K562 (cell line): Measurements from ENCODE around the gene RAB14. TPM values are rescaled to one million over a fixed set of nuclear protein-coding genes. Genes with fewer than 3 reads are reported as not detected.

Source experiments
- BCLAF1 ChIP-seq, 2 experiments: fragments of 450-650 bp in 1 of 2; IDR thresholded peaks; 2 replicates each; pipeline ENCODE4 v1.6.1; 2011 to 2017; ENCODE audit warnings: low read depth in 2 of 2, antibody characterized with exemption in 1 of 2, borderline replicate concordance in 1 of 2, low read length in 1 of 2, mild to moderate bottlenecking in 1 of 2, mixed read lengths in 1 of 2; ENCODE audit not compliant: control insufficient read depth in 1 of 2
- BCOR ChIP-seq: fragments of 450-650 bp; IDR thresholded peaks from 2 replicates; pipeline ENCODE4 v1.6.1; 2016
- CCNT2 ChIP-seq: IDR thresholded peaks from 2 replicates; pipeline ENCODE4 v1.6.1; 2011; ENCODE audit warnings: borderline replicate concordance, low read depth, mild to moderate bottlenecking, moderate library complexity, mixed read lengths, low read length; ENCODE audit not compliant: insufficient read length; ENCODE audit errors: extremely low read depth
- CREM ChIP-seq: IDR thresholded peaks from 2 replicates; pipeline ENCODE4 v1.6.1; 2014; ENCODE audit warnings: antibody characterized with exemption, low read depth
- DIDO1 ChIP-seq: fragments of 450-650 bp; IDR thresholded peaks from 2 replicates; pipeline ENCODE4 v1.6.1; 2016; ENCODE audit warnings: low read depth, missing biosample characterization, missing genetic modification characterization
- GABPB1 ChIP-seq: sonication (generic); formaldehyde crosslinking; IDR thresholded peaks from 2 replicates; pipeline ENCODE4 v1.8.0; 2022; ENCODE audit warnings: mild to moderate bottlenecking, missing genetic modification reagents
- RB1 ChIP-seq: fragments of 450-650 bp; IDR thresholded peaks from 2 replicates; pipeline ENCODE4 v1.6.1; 2017; ENCODE audit warnings: low read depth, mild to moderate bottlenecking
- SRF ChIP-seq, 2 experiments: fragments of 250-450, 450-650 bp in 1 of 2; sonication (Bioruptor Pico) in 1 of 2; sonication (generic) in 1 of 2; formaldehyde crosslinking; IDR thresholded peaks; 2 replicates each; pipeline versions ENCODE4 v1.5.0 to v1.5.1; 2020 to 2022; ENCODE audit warnings: mild to moderate bottlenecking in 1 of 2, missing genetic modification reagents in 1 of 2
- SRSF9 ChIP-seq: fragments of 200-400 bp; formaldehyde crosslinking; IDR thresholded peaks from 2 replicates; pipeline ENCODE4 v1.6.1; 2017; ENCODE audit warnings: low read depth, low read length, borderline replicate concordance
- SUPT5H ChIP-seq: fragments of 450-650 bp; IDR thresholded peaks from 2 replicates; pipeline ENCODE4 v1.6.1; 2016
- ZFX ChIP-seq: sonication (generic); formaldehyde crosslinking; IDR thresholded peaks from 2 replicates; pipeline ENCODE4 v1.8.0; 2022; ENCODE audit warnings: mild to moderate bottlenecking, missing genetic modification reagents, moderate library complexity
- polyA plus RNA-seq, 8 experiments: library from polyadenylated mRNA; depleted of rRNA in 4 of 8; stranded (reverse) in 5 of 8; unstranded in 3 of 8; fragments of >200 nt; fragmentation: Nextera tagmentation in 2 of 8; fragmentation: Illumina TruSeq in 1 of 8; extraction: Ambion mirVana in 2 of 8; extraction: Trizol in 1 of 8; gene quantifications; 2 replicates each; pipeline versions ENCODE4 v1.2.1 to v1.2.3, GENCODE V29; 2011 to 2014; ENCODE audit warnings: inconsistent platforms in 1 of 8, missing spikeins in 1 of 8
- total RNA-seq, 7 experiments: library from RNA; depleted of rRNA in 6 of 7; stranded (reverse); fragments of >200 nt in 6 of 7; fragmentation: Illumina TruSeq in 2 of 7; extraction: Trizol in 2 of 7; gene quantifications; 2 replicates each; pipeline versions ENCODE4 v1.2.1 to v1.2.3, GENCODE V29; 2011 to 2021; ENCODE audit warnings: low replicate concordance in 1 of 7
- TF ChIP-seq, protein P1 (sequence below), 2 experiments: IDR thresholded peaks; 2 replicates each; pipeline ENCODE4 v1.6.1; 2012; ENCODE audit warnings: improper control_type of control experiment in 2 of 2, low read depth in 2 of 2, low read length in 2 of 2, borderline replicate concordance in 1 of 2
- TF ChIP-seq, protein P2 (sequence below): fragments of 450-650 bp; IDR thresholded peaks from one replicate; pipeline ENCODE4 v1.6.1; 2018; ENCODE audit warnings: mild to moderate bottlenecking, moderate library complexity; ENCODE audit not compliant: partially characterized antibody
- TF ChIP-seq, protein P3 (sequence below): fragments of 450-650 bp; formaldehyde crosslinking; IDR thresholded peaks from 2 replicates; pipeline ENCODE4 v1.4.0; 2022; ENCODE audit warnings: missing genetic modification characterization
- TF ChIP-seq, protein P4 (sequence below), 2 experiments: fragments of 200-800 bp in 1 of 2; sonication (Bioruptor generic) in 1 of 2; sonication (generic) in 1 of 2; formaldehyde crosslinking in 1 of 2; IDR thresholded peaks in 1 of 2; conservative IDR thresholded peaks in 1 of 2; 2 replicates each; pipeline versions ENCODE4 v1.5.0 to v1.6.1; 2016 to 2020; ENCODE audit warnings: missing compliant biosample characterization in 1 of 2, missing genetic modification characterization in 1 of 2, missing genetic modification reagents in 1 of 2

The RAB14 gene
- total and polyA plus RNA-seq, 9 of the 15 experiments (the other 6 are each of a cell fraction or from before 2014, with no cell fraction given): 10.3 to 41.8 (median 20.9) TPM

GRCh38 chr9:121201738-121202533 lies at the start of gene RAB14 (continued):
- peak in 1 of 2 experiments; percentile 79; a peak in 1 of 4 replicates for TF ChIP-seq BCLAF1 (IDR thresholded peaks at IDR 0.05; ENCODE audit: borderline replicate concordance in 1 of 2, control insufficient read depth in 1 of 2, low read depth in 2 of 2, low read length in 1 of 2)
- peak; percentile 73 for TF ChIP-seq CREM
- peak; percentile 88 for TF ChIP-seq CCNT2
- TF ChIP-seq SUPT5H: peak; percentile 77
- peak; percentile 45; the same call in 1 of the 2 replicates for TF ChIP-seq RB1
- TF ChIP-seq GABPB1: peak; percentile 80; the same call in 1 of the 2 replicates
- TF ChIP-seq, protein P1, sequence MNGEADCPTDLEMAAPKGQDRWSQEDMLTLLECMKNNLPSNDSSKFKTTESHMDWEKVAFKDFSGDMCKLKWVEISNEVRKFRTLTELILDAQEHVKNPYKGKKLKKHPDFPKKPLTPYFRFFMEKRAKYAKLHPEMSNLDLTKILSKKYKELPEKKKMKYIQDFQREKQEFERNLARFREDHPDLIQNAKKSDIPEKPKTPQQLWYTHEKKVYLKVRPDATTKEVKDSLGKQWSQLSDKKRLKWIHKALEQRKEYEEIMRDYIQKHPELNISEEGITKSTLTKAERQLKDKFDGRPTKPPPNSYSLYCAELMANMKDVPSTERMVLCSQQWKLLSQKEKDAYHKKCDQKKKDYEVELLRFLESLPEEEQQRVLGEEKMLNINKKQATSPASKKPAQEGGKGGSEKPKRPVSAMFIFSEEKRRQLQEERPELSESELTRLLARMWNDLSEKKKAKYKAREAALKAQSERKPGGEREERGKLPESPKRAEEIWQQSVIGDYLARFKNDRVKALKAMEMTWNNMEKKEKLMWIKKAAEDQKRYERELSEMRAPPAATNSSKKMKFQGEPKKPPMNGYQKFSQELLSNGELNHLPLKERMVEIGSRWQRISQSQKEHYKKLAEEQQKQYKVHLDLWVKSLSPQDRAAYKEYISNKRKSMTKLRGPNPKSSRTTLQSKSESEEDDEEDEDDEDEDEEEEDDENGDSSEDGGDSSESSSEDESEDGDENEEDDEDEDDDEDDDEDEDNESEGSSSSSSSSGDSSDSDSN (IDR thresholded peaks at IDR 0.05; ENCODE audit: borderline replicate concordance in 1 of 2, low read depth in 2 of 2, low read length in 2 of 2): no peak
- TF ChIP-seq, protein P2, sequence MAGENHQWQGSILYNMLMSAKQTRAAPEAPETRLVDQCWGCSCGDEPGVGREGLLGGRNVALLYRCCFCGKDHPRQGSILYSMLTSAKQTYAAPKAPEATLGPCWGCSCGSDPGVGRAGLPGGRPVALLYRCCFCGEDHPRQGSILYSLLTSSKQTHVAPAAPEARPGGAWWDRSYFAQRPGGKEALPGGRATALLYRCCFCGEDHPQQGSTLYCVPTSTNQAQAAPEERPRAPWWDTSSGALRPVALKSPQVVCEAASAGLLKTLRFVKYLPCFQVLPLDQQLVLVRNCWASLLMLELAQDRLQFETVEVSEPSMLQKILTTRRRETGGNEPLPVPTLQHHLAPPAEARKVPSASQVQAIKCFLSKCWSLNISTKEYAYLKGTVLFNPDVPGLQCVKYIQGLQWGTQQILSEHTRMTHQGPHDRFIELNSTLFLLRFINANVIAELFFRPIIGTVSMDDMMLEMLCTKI: no peak
- TF ChIP-seq, protein P3, sequence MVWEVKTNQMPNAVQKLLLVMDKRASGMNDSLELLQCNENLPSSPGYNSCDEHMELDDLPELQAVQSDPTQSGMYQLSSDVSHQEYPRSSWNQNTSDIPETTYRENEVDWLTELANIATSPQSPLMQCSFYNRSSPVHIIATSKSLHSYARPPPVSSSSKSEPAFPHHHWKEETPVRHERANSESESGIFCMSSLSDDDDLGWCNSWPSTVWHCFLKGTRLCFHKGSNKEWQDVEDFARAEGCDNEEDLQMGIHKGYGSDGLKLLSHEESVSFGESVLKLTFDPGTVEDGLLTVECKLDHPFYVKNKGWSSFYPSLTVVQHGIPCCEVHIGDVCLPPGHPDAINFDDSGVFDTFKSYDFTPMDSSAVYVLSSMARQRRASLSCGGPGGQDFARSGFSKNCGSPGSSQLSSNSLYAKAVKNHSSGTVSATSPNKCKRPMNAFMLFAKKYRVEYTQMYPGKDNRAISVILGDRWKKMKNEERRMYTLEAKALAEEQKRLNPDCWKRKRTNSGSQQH: 0 out of 2 replicates have a peak, but pooled peaks have one; percentile 53
- peak in 1 of 2 experiments; percentile 80; a peak in 2 of 4 replicates for TF ChIP-seq SRF (CRISPR knock-in tag; IDR thresholded peaks at IDR 0.05)
- TF ChIP-seq SRSF9: no peak
- TF ChIP-seq, protein P4, sequence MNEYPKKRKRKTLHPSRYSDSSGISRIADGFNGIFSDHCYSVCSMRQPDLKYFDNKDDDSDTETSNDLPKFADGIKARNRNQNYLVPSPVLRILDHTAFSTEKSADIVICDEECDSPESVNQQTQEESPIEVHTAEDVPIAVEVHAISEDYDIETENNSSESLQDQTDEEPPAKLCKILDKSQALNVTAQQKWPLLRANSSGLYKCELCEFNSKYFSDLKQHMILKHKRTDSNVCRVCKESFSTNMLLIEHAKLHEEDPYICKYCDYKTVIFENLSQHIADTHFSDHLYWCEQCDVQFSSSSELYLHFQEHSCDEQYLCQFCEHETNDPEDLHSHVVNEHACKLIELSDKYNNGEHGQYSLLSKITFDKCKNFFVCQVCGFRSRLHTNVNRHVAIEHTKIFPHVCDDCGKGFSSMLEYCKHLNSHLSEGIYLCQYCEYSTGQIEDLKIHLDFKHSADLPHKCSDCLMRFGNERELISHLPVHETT (CRISPR knock-in tag; conservative IDR thresholded peaks at IDR 0.05 in 1 of 2, IDR thresholded peaks at IDR 0.05 in 1 of 2): peak in 1 of 2 experiments; percentile 36; a peak in 1 of 4 replicates
- TF ChIP-seq BCOR: peak; percentile 93
- no peak for TF ChIP-seq DIDO1 (tag)
- peak; percentile 27; the same call in 1 of the 2 replicates for TF ChIP-seq ZFX
